Breast epithelium (tissue), 3 donors: ENCODE results near the gene ALKBH8.

Experiments
- POLR2A ChIP-seq: fragments of 450-650 bp; IDR thresholded peaks from one replicate; pipeline ENCODE4 v1.6.1; 2016; ENCODE audit warnings: antibody characterized with exemption, mild to moderate bottlenecking, moderate library complexity
- TF ChIP-seq, protein P1 (sequence below), 3 donors: fragments of 450-650 bp; IDR thresholded peaks; one replicate each; pipeline ENCODE4 v1.5.1; 2016 to 2017; ENCODE audit warnings: antibody characterized with exemption in 3 of 3, mild to moderate bottlenecking in 3 of 3, moderate library complexity in 3 of 3

- TF ChIP-seq, protein P1, sequence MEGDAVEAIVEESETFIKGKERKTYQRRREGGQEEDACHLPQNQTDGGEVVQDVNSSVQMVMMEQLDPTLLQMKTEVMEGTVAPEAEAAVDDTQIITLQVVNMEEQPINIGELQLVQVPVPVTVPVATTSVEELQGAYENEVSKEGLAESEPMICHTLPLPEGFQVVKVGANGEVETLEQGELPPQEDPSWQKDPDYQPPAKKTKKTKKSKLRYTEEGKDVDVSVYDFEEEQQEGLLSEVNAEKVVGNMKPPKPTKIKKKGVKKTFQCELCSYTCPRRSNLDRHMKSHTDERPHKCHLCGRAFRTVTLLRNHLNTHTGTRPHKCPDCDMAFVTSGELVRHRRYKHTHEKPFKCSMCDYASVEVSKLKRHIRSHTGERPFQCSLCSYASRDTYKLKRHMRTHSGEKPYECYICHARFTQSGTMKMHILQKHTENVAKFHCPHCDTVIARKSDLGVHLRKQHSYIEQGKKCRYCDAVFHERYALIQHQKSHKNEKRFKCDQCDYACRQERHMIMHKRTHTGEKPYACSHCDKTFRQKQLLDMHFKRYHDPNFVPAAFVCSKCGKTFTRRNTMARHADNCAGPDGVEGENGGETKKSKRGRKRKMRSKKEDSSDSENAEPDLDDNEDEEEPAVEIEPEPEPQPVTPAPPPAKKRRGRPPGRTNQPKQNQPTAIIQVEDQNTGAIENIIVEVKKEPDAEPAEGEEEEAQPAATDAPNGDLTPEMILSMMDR (IDR thresholded peaks at IDR 0.05): no peak
- TF ChIP-seq POLR2A: no peak
Observed at GRCh38 chr11:107490836-107491235, 74.7 kb downstream of the ALKBH8 start.
